Adipose tissue (tissue), 3 donors: Measurements from ENCODE around the gene SCUBE1. TPM values are rescaled to one million over a fixed set of nuclear protein-coding genes. Genes with fewer than 3 reads are reported as not detected.

Source experiments
- H3K27ac ChIP-seq: one replicate; pipeline ENCODE4 v1.5.1; 2013; ENCODE audit warnings: low read depth, low read length
- WGBS, 3 donors: extraction: QIAGEN DNeasy Blood & Tissue Kit; methylation state at CpG; one replicate each; pipeline ENCODE4 v1.1.7; 2013; 5-methylcytosine and 5-hydroxymethylcytosine counted together
- polyA plus RNA-seq, 3 donors: library from polyadenylated mRNA; stranded (reverse); fragments of 200-250 nt; gene quantifications; one replicate each; pipeline ENCODE4 v1.2.3, GENCODE V29; 2013
- donor health status: healthy with polysubstance abuse.
- donor health status: Bipolar disorder and iron deficiency.
- donor health status: healthy.

The SCUBE1 gene
- polyA plus RNA-seq, 3 donors, result 0.03 to 0.79 (median 0.28) TPM

GRCh38 chr22:43310311-43310710 lies 32.9 kb downstream of the SCUBE1 start:
- no peak overlapping the region for H3K27ac ChIP-seq
- WGBS, 3 donors, result 83 to 88% (median 85%) methylated on average over 5 of the region's 5 CpGs

GRCh38 chr22:43308836-43309235 lies 34.3 kb downstream of the SCUBE1 start:
- no peak overlapping the region for H3K27ac ChIP-seq
- WGBS, 3 donors, result 81 to 85% (median 83%) methylated on average over 10 of the region's 10 CpGs

GRCh38 chr22:43308060-43308830 lies 34.9 kb downstream of the SCUBE1 start:
- H3K27ac ChIP-seq, result no peak overlapping the region
- WGBS, 3 donors, result 55 to 70% (median 56%) methylated on average over 21 of the region's 21 CpGs

GRCh38 chr22:43305806-43306205 lies 37.4 kb downstream of the SCUBE1 start:
- WGBS, 3 donors, result 58 to 82% (median 77%) methylated on average over 8 of the region's 8 CpGs
- no peak overlapping the region for H3K27ac ChIP-seq

GRCh38 chr22:43304831-43305590 lies 38.2 kb downstream of the SCUBE1 start:
- no peak overlapping the region for H3K27ac ChIP-seq
- WGBS, 3 donors, result 87 to 90% (median 88%) methylated on average over 16 to 18 of the region's 18 CpGs

GRCh38 chr22:43303751-43304150 lies 39.4 kb downstream of the SCUBE1 start:
- H3K27ac ChIP-seq, result no peak overlapping the region
- 89 to 90% (median 89%) methylated on average over 11 of the region's 11 CpGs for WGBS, 3 donors

DNA sequence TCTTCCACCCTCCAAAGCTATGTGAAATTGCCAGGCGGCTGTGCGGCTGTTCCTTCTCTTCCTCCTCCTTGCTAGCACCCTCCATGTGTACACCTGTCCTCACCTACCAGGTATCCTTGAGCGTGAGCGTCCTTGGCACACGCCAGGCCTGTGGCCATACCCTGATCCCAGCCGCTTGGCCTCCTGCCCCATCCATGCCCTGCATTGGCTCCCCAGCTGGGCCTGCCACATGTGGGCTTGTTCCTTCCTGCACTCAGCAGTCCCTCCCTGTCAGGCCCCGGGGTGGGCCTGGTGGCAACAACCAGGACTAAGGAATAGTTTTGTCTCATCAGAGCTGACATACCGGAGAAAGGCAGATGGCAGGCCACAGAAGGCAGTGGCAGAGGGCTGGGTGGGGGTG lies 40.0 kb downstream of the SCUBE1 start:
- no peak overlapping the region for H3K27ac ChIP-seq
- WGBS, 3 donors, result 84 to 93% (median 92%) methylated on average over 8 of the region's 8 CpGs

DNA sequence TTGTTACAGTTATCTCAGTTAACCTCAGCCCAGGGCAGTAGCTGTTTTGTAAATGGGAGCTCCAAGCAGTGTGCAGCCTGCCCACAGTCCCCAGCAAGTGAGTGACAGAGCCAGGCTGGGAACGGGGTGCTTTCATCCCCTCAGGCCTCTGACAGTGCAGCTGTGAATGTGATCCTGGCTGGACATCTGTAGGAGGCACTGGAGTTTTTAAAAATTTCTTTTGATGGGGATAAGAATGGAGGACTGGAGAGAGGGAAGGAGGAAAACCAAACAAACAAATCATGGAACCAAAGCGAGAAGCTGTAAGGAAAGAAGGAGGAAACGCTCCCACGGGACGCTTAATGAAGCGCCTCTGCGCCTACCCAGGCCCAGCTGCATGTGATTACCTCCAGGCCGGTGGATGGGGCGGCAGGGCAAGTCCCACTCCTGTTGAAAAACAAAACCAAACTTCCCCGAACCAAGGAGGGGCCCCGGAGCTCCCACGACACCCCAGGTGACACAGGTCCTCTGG lies 40.6 kb downstream of the SCUBE1 start:
- WGBS, 3 donors, result 80 to 88% (median 82%) methylated on average over 12 of the region's 12 CpGs
- H3K27ac ChIP-seq, result no peak overlapping the region

DNA sequence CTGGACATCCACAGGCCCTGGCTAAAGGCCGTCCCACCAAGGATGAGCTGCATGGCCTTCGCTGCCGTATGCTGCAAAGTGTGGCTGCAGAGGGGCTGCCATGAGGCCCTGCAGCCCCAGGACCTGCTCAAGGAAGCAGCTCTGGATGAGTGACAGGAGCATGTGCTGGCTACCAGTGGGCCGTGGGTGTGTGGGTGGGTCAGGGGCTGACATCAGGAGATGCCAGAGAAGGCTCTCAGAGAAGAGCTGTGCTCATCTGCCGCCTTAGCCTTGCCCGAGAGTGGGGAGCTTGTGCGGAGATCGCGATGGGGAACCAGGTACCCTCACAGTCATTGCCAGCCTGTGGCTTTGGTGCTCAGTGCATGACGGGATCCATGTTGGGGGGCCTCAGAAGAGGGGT lies 41.3 kb downstream of the SCUBE1 start:
- H3K27ac ChIP-seq, result no peak overlapping the region
- WGBS, 3 donors, result 91 to 94% (median 92%) methylated on average over 10 of the region's 10 CpGs

DNA sequence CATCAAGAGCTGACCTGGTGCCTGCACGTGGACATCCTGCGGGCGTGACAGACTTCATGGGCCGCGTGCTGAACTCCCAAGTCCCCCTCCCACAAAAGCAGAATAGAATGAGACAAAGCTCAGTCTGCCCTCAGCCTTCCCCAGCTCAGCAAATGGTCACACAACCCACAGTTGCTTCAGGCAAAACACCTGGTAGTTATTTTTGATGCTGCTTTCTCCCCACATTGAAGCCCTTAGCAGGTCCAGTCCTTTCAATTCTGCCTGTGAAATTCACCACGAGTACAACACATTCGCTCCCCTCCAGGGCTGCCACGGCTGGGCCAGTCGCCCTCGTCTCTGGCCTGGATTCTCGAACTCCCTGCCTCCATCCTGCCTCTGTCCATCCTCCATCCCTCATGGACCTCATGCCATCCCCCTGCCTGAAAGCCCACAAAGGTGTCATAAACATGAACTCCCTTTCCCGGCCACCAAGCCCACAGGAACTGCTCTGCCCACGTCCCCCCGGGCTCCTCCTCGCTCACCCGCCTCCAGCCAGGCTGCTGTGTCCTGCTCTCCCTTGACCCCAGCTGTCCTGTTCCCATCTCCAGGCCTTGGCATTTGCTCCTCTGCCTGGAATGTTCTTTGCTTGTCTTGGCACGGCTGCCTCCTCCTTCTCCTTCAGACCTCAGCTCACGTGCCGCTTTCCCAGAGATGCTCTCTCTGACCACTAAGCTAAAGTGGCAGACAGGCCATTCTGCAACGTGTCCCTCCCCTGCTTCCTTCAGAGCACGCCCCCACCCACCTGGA lies 42.1 kb downstream of the SCUBE1 start:
- WGBS, 3 donors, result 61 to 85% (median 81%) methylated on average over 21 of the region's 21 CpGs
- H3K27ac ChIP-seq, result no peak overlapping the region

- 91 to 96% (median 92%) methylated on average over 12 of the region's 12 CpGs for WGBS, 3 donors
- H3K27ac ChIP-seq, result no peak overlapping the region
Observed at GRCh38 chr22:43299736-43300135, 43.4 kb downstream of the SCUBE1 start.

DNA sequence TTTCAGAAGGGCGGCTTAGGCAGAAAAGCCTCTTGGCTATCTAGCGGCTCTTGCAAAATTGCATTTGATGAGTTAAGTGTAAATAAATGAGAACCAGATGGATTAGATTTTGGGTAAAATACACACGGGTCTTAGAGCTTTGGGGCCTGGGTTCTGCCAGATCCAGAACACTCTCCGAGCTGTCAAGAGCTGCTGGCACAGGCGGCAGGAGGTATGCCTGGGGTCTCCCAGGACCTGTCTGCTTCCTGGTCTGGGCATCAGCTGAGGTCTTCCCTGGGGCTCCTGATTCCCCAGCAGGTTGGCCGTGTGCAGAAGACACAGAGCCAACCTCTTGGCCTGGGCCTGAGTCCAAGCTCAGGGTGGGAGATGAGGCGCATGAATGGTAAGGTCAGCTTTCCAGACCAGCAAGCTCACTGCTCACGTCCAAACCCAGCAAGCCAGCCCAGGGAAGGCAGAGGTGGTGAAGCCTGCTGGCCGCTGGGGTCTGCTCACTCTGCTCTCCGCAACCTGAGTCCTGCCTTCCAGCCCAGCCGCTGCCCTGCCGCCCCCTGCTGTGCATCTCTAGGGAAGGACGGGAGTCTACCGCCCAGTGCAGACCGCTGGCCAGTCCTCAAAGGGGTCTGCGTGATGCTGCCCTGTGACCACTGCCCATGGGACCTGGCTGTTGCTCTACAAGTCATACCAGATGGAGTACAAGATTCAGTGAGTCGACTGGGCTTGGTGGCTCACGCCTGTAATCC lies 44.9 kb downstream of the SCUBE1 start:
- WGBS, 3 donors, result 58 to 86% (median 77%) methylated on average over 18 of the region's 18 CpGs
- no peak overlapping the region for H3K27ac ChIP-seq

- 75 to 77% (median 75%) methylated on average over 18 of the region's 18 CpGs for WGBS, 3 donors
- H3K27ac ChIP-seq, result no peak overlapping the region
Observed at GRCh38 chr22:43297270-43298061, 45.7 kb downstream of the SCUBE1 start.

DNA sequence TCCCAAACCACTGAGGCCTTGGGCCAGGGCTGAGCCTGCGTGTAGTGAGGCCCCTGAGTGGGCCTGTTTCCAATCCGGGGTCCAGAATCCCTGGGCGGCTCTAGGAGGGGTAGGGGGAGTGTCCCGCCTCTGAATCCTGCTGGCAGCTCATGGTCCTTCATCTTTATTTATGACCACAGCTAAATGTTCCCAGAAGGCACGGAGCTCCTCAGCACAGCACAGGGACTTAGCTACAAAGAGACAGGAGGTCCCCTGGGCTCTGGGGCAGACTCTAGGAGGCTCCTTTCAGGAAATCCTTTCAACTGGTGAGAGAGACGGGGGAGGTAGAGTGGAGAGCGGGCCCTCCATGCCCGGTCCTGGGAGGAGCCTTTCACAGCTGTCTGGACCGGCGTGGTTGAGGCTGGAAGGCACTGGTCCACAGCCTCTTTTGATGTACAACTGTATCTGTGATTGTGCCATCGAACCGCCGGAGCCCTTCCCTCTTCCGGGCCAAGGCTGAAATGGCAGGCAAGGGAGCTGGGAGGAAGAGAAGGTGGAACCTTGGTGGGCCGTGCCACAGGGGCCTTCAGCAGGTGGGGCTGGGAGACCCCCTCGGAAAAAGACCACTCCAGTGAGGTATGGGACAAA lies 46.8 kb downstream of the SCUBE1 start:
- H3K27ac ChIP-seq, result no peak overlapping the region
- 54 to 71% (median 69%) methylated on average over 16 of the region's 16 CpGs for WGBS, 3 donors

GRCh38 chr22:43295660-43296059 lies 47.5 kb downstream of the SCUBE1 start:
- whole genome bisulfite sequencing, 3 donors, result 84 to 95% (median 91%) methylated on average over 6 of the region's 6 CpGs
- H3K27ac ChIP-seq, result no peak overlapping the region

- WGBS, 3 donors, result 64 to 73% (median 68%) methylated on average over 6 of the region's 6 CpGs
- no peak overlapping the region for H3K27ac ChIP-seq
Observed at GRCh38 chr22:43295173-43295572, 48.0 kb downstream of the SCUBE1 start.
